Neural cell (in vitro differentiated cells): ENCODE measurements around the gene RNPEP. TPM values are rescaled to one million over a fixed set of nuclear protein-coding genes. Genes with fewer than 3 reads are reported as not detected.

ENCODE experiments used
- H2AFZ ChIP-seq: fragments of 200-600, 300-800 bp; sonication (generic), shearing (Covaris generic); 2 replicates; pipeline ENCODE4 v1.6.0; 2014; ENCODE audit warnings: low read depth, mild to moderate bottlenecking, antibody characterized with exemption, low read length, moderate library complexity
- H3F3A ChIP-seq: fragments of 200-600 bp; shearing (Covaris generic); 2 replicates; pipeline ENCODE4 v1.6.1; 2016; ENCODE audit warnings: mild to moderate bottlenecking, moderate library complexity, mixed read lengths, antibody characterized with exemption, low read length; ENCODE audit not compliant: insufficient read depth, poor library complexity, severe bottlenecking
- H3K27ac ChIP-seq: fragments of 200-600, 300-800 bp; sonication (generic), shearing (Covaris generic); 2 replicates; pipeline ENCODE4 v1.5.1; 2014; ENCODE audit warnings: mild to moderate bottlenecking, low read length, moderate library complexity
- H3K27me3 ChIP-seq: fragments of 300-800, 200-600 bp; sonication (generic), shearing (Covaris generic); 2 replicates; pipeline ENCODE4 v1.6.0; 2014; ENCODE audit warnings: mild to moderate bottlenecking, low read depth, low read length, moderate library complexity; ENCODE audit not compliant: insufficient read depth
- H3K36me3 ChIP-seq: fragments of 300-800, 200-600 bp; sonication (generic), shearing (Covaris generic); 2 replicates; pipeline ENCODE4 v1.5.1; 2014; ENCODE audit warnings: mild to moderate bottlenecking, antibody characterized with exemption, low read length, moderate library complexity; ENCODE audit not compliant: insufficient read depth
- H3K4me2 ChIP-seq: fragments of 300-800, 200-600 bp; sonication (generic), shearing (Covaris generic); 2 replicates; pipeline ENCODE4 v1.6.0; 2014; ENCODE audit warnings: mild to moderate bottlenecking, low read length
- H3K4me3 ChIP-seq: fragments of 300-800, 200-600 bp; sonication (generic), shearing (Covaris generic); 2 replicates; pipeline ENCODE4 v1.5.1; 2014; ENCODE audit warnings: mild to moderate bottlenecking, low read length, moderate library complexity
- H3K79me2 ChIP-seq: fragments of 200-600 bp; shearing (Covaris generic); replicated peaks from 2 replicates; pipeline ENCODE4 v1.6.0; 2014; ENCODE audit warnings: mild to moderate bottlenecking, low read length, moderate library complexity; ENCODE audit not compliant: insufficient read depth
- H3K9ac ChIP-seq: fragments of 300-800, 200-600 bp; sonication (generic), shearing (Covaris generic); 2 replicates; pipeline ENCODE4 v1.6.1; 2016; ENCODE audit warnings: mild to moderate bottlenecking, low read length, mixed read lengths
- H3K9me2 ChIP-seq: fragments of 200-600 bp; shearing (Covaris generic); 2 replicates; pipeline ENCODE4 v1.6.1; 2016; ENCODE audit warnings: mild to moderate bottlenecking, low read length, mixed read lengths; ENCODE audit not compliant: insufficient read depth
- H3K9me3 ChIP-seq: fragments of 200-600, 300-800 bp; sonication (generic), shearing (Covaris generic); 2 replicates; pipeline ENCODE4 v1.6.1; 2016; ENCODE audit warnings: mild to moderate bottlenecking, mixed run types, low read length, moderate library complexity, mixed read lengths
- H4K20me1 ChIP-seq: fragments of 200-600 bp; shearing (Covaris generic); 2 replicates; pipeline ENCODE4 v1.6.1; 2016; ENCODE audit warnings: mild to moderate bottlenecking, mixed run types; ENCODE audit not compliant: insufficient read depth
- EP300 ChIP-seq: fragments of 450-650 bp; conservative IDR thresholded peaks from 2 replicates; pipeline ENCODE4 v1.6.1; 2014; ENCODE audit warnings: antibody characterized with exemption, mild to moderate bottlenecking, moderate library complexity; ENCODE audit not compliant: poor library complexity, severe bottlenecking
- EZH2 ChIP-seq: fragments of 200-600, 300-800 bp; shearing (Covaris generic), sonication (generic); IDR thresholded peaks from 2 replicates; pipeline ENCODE4 v1.6.1; 2014; ENCODE audit warnings: antibody characterized with exemption, low read length, borderline replicate concordance, mild to moderate bottlenecking; ENCODE audit not compliant: insufficient read depth, poor library complexity, severe bottlenecking
- MXI1 ChIP-seq: fragments of 450-650 bp; conservative IDR thresholded peaks from 2 replicates; pipeline ENCODE4 v1.6.1; 2014; ENCODE audit warnings: antibody characterized with exemption, mild to moderate bottlenecking; ENCODE audit not compliant: poor library complexity, severe bottlenecking
- POLR2AphosphoS5 ChIP-seq: IDR thresholded peaks from 2 replicates; pipeline ENCODE4 v1.6.1; 2012
- RAD21 ChIP-seq: fragments of 450-650 bp; conservative IDR thresholded peaks from 2 replicates; pipeline ENCODE4 v1.6.1; 2014; ENCODE audit warnings: antibody characterized with exemption, mild to moderate bottlenecking, moderate library complexity
- REST ChIP-seq: IDR thresholded peaks from 2 replicates; pipeline ENCODE4 v1.6.1; 2012; ENCODE audit warnings: borderline replicate concordance
- SMC3 ChIP-seq: fragments of 450-650 bp; conservative IDR thresholded peaks from 2 replicates; pipeline ENCODE4 v1.6.1; 2014; ENCODE audit warnings: antibody characterized with exemption, mild to moderate bottlenecking, moderate library complexity; ENCODE audit not compliant: poor library complexity
- TAF1 ChIP-seq: IDR thresholded peaks from 2 replicates; pipeline ENCODE4 v1.6.1; 2012; ENCODE audit warnings: low read depth
- polyA plus RNA-seq: library from polyadenylated mRNA; depleted of rRNA; stranded (reverse); fragments of >200 nt; gene quantifications from 2 replicates; pipeline ENCODE4 v1.2.3, GENCODE V29; 2014
- TF ChIP-seq, protein P1 (sequence below): fragments of 450-650 bp; IDR thresholded peaks from 2 replicates; pipeline ENCODE4 v1.5.1; 2014; ENCODE audit warnings: antibody characterized with exemption, mild to moderate bottlenecking, moderate library complexity; ENCODE audit not compliant: poor library complexity, severe bottlenecking

The RNPEP gene
- polyA plus RNA-seq, 1 donor from 2014 or later: 33.1 TPM

DNA sequence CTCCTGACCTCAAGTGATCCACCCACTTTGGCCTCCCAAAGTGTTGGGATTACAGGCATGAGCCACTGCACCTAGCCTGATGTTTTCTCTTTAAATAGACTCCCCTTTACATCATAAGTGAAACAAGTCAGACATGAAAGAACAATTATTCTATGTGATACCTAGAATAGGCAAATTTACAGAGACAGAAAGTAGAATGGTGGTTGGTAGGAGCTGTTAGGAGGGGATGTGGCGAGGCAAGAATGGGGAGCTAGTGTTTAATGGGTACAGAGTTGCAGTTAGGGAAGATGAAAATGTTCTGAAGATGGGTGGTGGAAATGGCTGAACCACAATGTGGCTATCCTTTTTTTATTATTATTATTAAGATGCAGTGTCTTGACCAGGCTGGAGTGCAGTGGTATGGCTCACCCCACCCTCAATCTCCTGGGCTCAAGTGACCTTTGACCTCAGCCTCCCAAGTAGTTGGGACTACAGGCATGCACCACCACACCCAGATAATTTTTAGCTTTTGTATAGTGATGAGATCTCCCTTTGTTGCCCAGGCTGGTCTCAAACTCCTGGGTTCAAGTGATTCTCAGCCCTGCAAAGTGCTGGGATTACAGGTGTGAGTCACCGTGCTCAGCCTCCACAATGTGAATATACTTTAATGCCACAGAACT is 56.4 kb downstream of the RNPEP start:
- no peaks in the 10 kb centered on the region for H3K27me3 ChIP-seq
- H3K9me3 ChIP-seq: no peaks in the 10 kb centered on the region
- no peaks in the 10 kb centered on the region for H4K20me1 ChIP-seq
- no peak overlapping the region for H3K9ac ChIP-seq
- TF ChIP-seq REST (no peak), RAD21 (no peak), TAF1 (no peak), POLR2AphosphoS5 (no peak), EP300 (no peak), EZH2 (no peak), MXI1 (no peak), SMC3 (no peak)
- TF ChIP-seq, protein P1, sequence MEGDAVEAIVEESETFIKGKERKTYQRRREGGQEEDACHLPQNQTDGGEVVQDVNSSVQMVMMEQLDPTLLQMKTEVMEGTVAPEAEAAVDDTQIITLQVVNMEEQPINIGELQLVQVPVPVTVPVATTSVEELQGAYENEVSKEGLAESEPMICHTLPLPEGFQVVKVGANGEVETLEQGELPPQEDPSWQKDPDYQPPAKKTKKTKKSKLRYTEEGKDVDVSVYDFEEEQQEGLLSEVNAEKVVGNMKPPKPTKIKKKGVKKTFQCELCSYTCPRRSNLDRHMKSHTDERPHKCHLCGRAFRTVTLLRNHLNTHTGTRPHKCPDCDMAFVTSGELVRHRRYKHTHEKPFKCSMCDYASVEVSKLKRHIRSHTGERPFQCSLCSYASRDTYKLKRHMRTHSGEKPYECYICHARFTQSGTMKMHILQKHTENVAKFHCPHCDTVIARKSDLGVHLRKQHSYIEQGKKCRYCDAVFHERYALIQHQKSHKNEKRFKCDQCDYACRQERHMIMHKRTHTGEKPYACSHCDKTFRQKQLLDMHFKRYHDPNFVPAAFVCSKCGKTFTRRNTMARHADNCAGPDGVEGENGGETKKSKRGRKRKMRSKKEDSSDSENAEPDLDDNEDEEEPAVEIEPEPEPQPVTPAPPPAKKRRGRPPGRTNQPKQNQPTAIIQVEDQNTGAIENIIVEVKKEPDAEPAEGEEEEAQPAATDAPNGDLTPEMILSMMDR: no peak
- no peaks in the 10 kb centered on the region for H3K79me2 ChIP-seq
- no peaks in the 10 kb centered on the region for H3K36me3 ChIP-seq
- no peaks in the 10 kb centered on the region for H3K9me2 ChIP-seq
- no peak overlapping the region for H2AFZ ChIP-seq
- no peak overlapping the region for H3K4me3 ChIP-seq
- H3K27ac ChIP-seq: no peak overlapping the region
- no peak overlapping the region for H3K4me2 ChIP-seq
- H3F3A ChIP-seq: no peaks in the 10 kb centered on the region

DNA sequence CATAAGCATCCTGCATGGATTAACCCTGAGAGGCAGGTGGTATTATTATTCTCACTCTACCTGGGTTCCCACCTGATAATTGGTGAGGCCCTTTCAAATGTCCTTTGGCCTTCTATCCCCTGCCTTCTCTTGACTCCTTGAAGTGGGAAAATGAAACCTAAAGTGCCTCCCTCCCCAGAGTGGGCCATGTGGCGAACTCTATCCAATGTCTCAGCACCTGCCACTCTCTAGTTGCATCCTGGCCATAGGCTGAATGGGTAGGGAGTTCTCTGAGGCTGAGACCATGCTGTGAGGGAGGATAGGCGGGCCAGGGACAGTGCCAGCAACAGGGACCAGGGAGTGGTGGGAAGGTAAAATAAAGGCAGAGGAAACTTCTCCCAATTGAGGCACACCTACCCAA is 63.3 kb downstream of the RNPEP start:
- no peak overlapping the region for H3K9ac ChIP-seq
- H3K27me3 ChIP-seq: no peaks in the 10 kb centered on the region
- H4K20me1 ChIP-seq: no peaks in the 10 kb centered on the region
- no peaks in the 10 kb centered on the region for H3K36me3 ChIP-seq
- H3K9me2 ChIP-seq: no peaks in the 10 kb centered on the region
- no peak overlapping the region for H3K27ac ChIP-seq
- H3F3A ChIP-seq: no peaks in the 10 kb centered on the region
- H3K4me3 ChIP-seq: no peak overlapping the region
- TF ChIP-seq POLR2AphosphoS5 (no peak), SMC3 (no peak), EP300 (no peak), RAD21 (no peak), TAF1 (no peak), MXI1 (no peak), EZH2 (no peak), REST (no peak)
- TF ChIP-seq, protein P1: no peak
- H3K9me3 ChIP-seq: no peaks in the 10 kb centered on the region
- no peak overlapping the region for H2AFZ ChIP-seq
- H3K4me2 ChIP-seq: no peak overlapping the region
- no peaks in the 10 kb centered on the region for H3K79me2 ChIP-seq
